Coronary artery (tissue), 2 donors: ENCODE measurements around the gene VAT1.
"Not testable (repeated sequence)": the region's sequence is repeated elsewhere in the genome, so short reads cannot be mapped to it uniquely, and the experiment has no call there.

Experiments
- DNase-seq: peaks from one replicate; pipeline ENCODE4 v3.0.0-alpha.2; 2017; ENCODE audit warnings: low spot score
- H3K27ac ChIP-seq, 2 donors: fragments of 200-600 bp; sonication (generic); one replicate each; pipeline ENCODE4 v1.5.1; 2016 to 2019
- H3K4me3 ChIP-seq: fragments of 200-600 bp; sonication (generic); 2 replicates; pipeline ENCODE4 v1.5.1; 2016; ENCODE audit warnings: mild to moderate bottlenecking, moderate library complexity
- TF ChIP-seq, protein P1 (sequence below): fragments of 200-600 bp; sonication (generic); IDR thresholded peaks from one replicate; pipeline ENCODE4 v1.5.1; 2019; ENCODE audit warnings: antibody characterized with exemption

The VAT1 gene

DNA sequence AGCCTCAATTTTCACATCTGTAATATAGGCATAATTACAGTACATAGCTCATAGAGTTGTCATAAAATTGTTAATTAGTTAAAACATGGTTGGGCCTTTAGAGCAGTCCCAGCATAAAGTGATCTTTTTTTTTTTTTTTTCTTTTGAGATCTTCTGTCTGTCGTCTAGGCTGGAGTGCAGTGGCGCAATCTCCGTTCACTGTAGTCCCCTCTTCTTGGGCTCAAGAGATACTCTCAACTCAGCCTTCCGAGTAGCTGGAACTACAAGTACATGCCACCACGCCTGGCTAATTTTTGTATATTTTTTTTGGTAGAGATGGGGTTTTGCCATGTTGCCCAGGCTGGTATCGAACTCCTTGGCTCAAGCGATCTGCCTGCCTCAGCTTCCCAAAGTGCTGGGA, 33.9 kb upstream of the VAT1 start:
- no peak overlapping the region for H3K27ac ChIP-seq
- DNase-seq: no peak
- H3K4me3 ChIP-seq: no peak overlapping the region
- TF ChIP-seq, protein P1, sequence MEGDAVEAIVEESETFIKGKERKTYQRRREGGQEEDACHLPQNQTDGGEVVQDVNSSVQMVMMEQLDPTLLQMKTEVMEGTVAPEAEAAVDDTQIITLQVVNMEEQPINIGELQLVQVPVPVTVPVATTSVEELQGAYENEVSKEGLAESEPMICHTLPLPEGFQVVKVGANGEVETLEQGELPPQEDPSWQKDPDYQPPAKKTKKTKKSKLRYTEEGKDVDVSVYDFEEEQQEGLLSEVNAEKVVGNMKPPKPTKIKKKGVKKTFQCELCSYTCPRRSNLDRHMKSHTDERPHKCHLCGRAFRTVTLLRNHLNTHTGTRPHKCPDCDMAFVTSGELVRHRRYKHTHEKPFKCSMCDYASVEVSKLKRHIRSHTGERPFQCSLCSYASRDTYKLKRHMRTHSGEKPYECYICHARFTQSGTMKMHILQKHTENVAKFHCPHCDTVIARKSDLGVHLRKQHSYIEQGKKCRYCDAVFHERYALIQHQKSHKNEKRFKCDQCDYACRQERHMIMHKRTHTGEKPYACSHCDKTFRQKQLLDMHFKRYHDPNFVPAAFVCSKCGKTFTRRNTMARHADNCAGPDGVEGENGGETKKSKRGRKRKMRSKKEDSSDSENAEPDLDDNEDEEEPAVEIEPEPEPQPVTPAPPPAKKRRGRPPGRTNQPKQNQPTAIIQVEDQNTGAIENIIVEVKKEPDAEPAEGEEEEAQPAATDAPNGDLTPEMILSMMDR: no peak

DNA sequence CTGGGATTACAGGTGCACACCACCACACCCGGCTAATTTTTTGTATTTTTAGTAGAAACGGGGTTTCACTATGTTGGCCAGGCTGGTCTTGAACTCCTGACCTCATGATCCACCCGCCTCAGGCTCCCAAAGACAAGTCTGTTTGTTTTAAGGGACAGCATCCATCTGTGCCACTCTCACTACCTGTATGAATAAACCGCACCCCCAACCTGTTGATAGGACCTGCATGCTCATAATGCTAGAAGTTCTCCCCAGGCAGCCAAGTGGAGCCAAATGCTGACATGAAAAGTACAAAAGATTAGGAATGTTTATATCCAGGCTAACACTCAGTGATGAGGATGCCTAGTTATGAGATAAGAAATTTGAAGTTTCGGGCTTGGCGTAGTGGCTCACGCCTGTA, 30.8 kb upstream of the VAT1 start:
- DNase-seq, H3K4me3 ChIP-seq: not testable (repeated sequence)

DNA sequence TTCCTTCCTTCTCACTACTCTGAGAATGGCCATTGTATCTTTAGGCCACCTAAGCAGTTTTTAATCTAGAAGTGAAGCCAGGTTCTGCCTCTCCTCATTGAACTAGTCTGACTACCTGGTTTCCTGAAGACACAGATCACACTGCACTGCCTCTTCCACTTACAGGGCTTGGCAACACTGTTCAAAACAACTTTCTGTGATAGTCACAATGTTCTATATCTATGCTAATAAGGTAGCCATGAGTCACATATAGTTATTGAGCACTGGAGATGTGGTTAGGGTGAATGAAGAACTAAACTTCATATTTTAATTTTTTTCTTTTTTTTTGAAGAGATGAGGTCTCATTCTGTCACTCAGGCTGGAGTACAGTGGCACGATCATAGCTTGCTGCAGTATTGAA, 29.8 kb upstream of the VAT1 start:
- no peak overlapping the region for H3K27ac ChIP-seq

More for the DNA sequence above, 30.8 kb upstream of the VAT1 start:
- not testable (repeated sequence) for H3K27ac ChIP-seq

DNA sequence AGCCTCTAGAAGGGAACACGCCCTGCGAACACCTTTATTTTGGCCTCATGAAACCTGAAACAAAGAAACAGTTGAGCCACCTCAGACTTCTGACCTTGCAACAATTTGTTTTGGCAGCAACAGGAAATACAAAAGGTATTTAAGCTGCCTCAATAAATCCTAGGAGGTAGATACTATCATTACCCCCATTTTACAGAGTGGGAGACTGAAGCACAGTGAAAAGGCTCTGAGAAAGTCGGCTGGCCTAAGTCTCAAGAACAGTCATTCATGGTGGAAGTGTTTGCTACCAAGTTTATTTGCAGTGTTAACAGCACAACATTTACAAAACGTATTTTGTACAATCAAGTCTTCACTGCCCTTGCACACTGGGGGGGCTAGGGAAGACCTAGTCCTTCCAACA, 21.8 kb upstream of the VAT1 start:
- Histone ChIP-seq H3K27ac (no peak overlapping the region), H3K4me3 (no peak overlapping the region)
- TF ChIP-seq, protein P1: no peak
- no peak for DNase-seq

More for the DNA sequence above, 29.8 kb upstream of the VAT1 start:
- no peak for DNase-seq
- H3K4me3 ChIP-seq: no peak overlapping the region
- TF ChIP-seq, protein P1: no peak

DNA sequence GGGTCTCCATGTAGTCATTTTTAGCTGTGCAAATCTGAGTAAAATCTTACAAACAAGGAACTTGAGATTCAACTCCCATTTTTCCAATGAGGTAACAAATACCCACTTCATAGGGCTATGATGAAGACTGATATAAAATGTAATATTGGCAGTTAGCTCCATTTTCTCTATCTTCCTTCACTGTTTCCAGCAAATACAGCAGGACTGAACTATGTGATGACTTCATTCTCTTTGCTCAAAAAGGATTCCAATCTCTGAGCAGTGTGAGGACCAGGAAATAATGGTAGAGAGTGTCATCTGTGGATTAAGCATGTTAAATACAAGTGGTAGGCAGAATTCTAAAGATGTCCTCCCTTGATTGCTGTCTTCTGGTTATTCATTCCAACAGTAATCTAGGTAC, 21.1 kb upstream of the VAT1 start:
- Histone ChIP-seq H3K27ac (no peak overlapping the region), H3K4me3 (no peak overlapping the region)
- no peak for DNase-seq
- TF ChIP-seq, protein P1: no peak

DNA sequence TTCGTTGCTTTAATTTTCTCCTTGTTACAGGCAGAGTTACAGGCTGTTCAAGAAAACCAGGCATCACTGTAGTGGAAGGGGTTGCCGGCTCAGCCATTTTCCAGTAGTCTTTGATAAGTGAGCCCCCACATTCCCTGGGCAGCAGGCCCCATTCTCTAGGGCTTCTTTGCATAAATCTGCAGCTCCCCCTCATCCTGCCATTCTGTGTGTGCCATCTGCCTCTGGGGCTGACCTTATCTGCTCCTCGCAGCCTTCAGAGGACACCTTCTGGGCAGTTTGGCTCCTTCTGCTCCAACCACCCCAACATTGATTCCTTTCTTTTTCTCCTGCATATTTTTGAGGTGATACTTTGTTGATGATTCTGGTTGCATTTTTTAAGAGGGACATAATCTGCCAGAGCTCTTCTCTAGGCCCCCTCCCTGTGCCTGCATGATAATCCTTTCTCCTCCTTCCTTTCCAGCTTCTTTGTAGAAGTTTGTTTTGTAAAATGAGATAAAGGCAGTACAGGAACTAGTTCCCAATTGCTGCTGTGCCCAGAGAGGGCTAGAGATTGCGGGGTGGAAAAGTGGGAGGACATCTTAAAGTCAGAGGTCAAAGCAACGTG, 19.9 kb upstream of the VAT1 start:
- no peak overlapping the region for H3K27ac ChIP-seq
- DNase-seq: no peak
- TF ChIP-seq, protein P1: no peak
- H3K4me3 ChIP-seq: no peak overlapping the region

DNA sequence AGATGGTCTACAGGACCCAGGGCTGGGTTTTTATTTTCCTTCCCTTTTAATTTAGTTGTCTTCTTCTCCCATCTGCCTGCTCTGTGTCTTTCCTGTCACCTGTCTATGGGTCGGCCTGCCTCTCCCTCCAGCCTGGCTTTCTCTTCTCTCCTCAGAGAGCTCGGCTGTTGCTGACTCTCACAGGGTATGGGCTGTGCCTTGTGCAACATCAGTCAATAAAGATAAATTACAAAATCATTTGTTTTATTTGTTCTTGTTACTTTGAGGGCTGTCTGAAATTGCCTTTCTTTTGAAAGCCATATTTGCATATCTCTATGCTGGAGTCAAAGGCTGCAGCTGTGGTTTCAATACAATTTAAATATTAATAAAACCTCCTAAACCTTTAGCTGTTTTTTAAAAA, 18.5 kb upstream of the VAT1 start:
- no peak overlapping the region for H3K4me3 ChIP-seq
- no peak overlapping the region for H3K27ac ChIP-seq
- DNase-seq: no peak
- TF ChIP-seq, protein P1: no peak
